ENCODE measurements around the gene TMEFF2.

TMEFF2 gene

GRCh38 chr2:191991442-191991841, 203.3 kb downstream of the TMEFF2 start:
- Mint-ChIP-seq H3K27ac (no peak overlapping the region), H3K9me3 (no peaks in the 10 kb centered on the region), H3K4me3 (no peak overlapping the region), H3K4me1 (no peaks in the 10 kb centered on the region), H3K27me3 (peaks cover 3% of the 10 kb centered on the region), H3K36me3 (no peaks in the 10 kb centered on the region)
- ATAC-seq (ENCODE audit: low read depth) (no peak), DNase-seq (ENCODE audit: low spot score in 2 of 2) (no peak)

GRCh38 chr2:191985740-191986139, 209.0 kb downstream of the TMEFF2 start:
- Mint-ChIP-seq H3K36me3 (no peaks in the 10 kb centered on the region), H3K27me3 (no peaks in the 10 kb centered on the region), H3K27ac (no peak overlapping the region), H3K4me1 (no peaks in the 10 kb centered on the region), H3K4me3 (no peak overlapping the region), H3K9me3 (no peaks in the 10 kb centered on the region)
- no peak for DNase-seq (ENCODE audit: low spot score in 2 of 2)
- ATAC-seq (ENCODE audit: low read depth), result no peak

- no peak for DNase-seq (ENCODE audit: low spot score in 2 of 2)
Measured at GRCh38 chr2:191983591-191983990, 211.1 kb downstream of the TMEFF2 start.

GRCh38 chr2:191983186-191983585, 211.5 kb downstream of the TMEFF2 start:
- H3K27me3 Mint-ChIP-seq, result peaks cover 2% of the 10 kb centered on the region
- no peaks in the 10 kb centered on the region for H3K9me3 Mint-ChIP-seq
- DNase-seq (ENCODE audit: low spot score in 2 of 2), result no peak
- no peak for ATAC-seq (ENCODE audit: low read depth)
- H3K4me1 Mint-ChIP-seq, result no peaks in the 10 kb centered on the region
- H3K4me3 Mint-ChIP-seq, result no peak overlapping the region
- H3K36me3 Mint-ChIP-seq, result no peaks in the 10 kb centered on the region
- H3K27ac Mint-ChIP-seq, result no peak overlapping the region

More at GRCh38 chr2:191983591-191983990, 211.1 kb downstream of the TMEFF2 start:
- Mint-ChIP-seq H3K4me3 (no peak overlapping the region), H3K36me3 (no peaks in the 10 kb centered on the region), H3K9me3 (no peaks in the 10 kb centered on the region), H3K4me1 (no peaks in the 10 kb centered on the region), H3K27me3 (no peaks in the 10 kb centered on the region), H3K27ac (no peak overlapping the region)
- no peak for ATAC-seq (ENCODE audit: low read depth)

- H3K36me3 Mint-ChIP-seq, result no peaks in the 10 kb centered on the region
- no peaks in the 10 kb centered on the region for H3K4me1 Mint-ChIP-seq
- ATAC-seq (ENCODE audit: low read depth), result no peak
- no peak for DNase-seq (ENCODE audit: low spot score in 2 of 2)
- peaks cover 2% of the 10 kb centered on the region for H3K27me3 Mint-ChIP-seq
- H3K4me3 Mint-ChIP-seq, result no peak overlapping the region
- H3K9me3 Mint-ChIP-seq, result no peaks in the 10 kb centered on the region
- H3K27ac Mint-ChIP-seq, result no peak overlapping the region
Measured at GRCh38 chr2:191981706-191982105, 213.0 kb downstream of the TMEFF2 start.

GRCh38 chr2:191980483-191980882, 214.2 kb downstream of the TMEFF2 start:
- H3K36me3 Mint-ChIP-seq, result no peaks in the 10 kb centered on the region
- H3K4me3 Mint-ChIP-seq, result no peak overlapping the region
- ATAC-seq (ENCODE audit: low read depth), result no peak
- DNase-seq (ENCODE audit: low spot score in 2 of 2), result no peak
- peaks cover 2% of the 10 kb centered on the region for H3K27me3 Mint-ChIP-seq
- no peak overlapping the region for H3K27ac Mint-ChIP-seq
- no peaks in the 10 kb centered on the region for H3K4me1 Mint-ChIP-seq
- no peaks in the 10 kb centered on the region for H3K9me3 Mint-ChIP-seq

GRCh38 chr2:191979221-191979730, 215.5 kb downstream of the TMEFF2 start:
- H3K4me3 Mint-ChIP-seq, result no peak overlapping the region
- DNase-seq (ENCODE audit: low spot score in 2 of 2), result no peak
- peaks cover 2% of the 10 kb centered on the region for H3K27me3 Mint-ChIP-seq
- H3K36me3 Mint-ChIP-seq, result no peaks in the 10 kb centered on the region
- no peaks in the 10 kb centered on the region for H3K4me1 Mint-ChIP-seq
- no peaks in the 10 kb centered on the region for H3K9me3 Mint-ChIP-seq
- H3K27ac Mint-ChIP-seq, result no peak overlapping the region
- ATAC-seq (ENCODE audit: low read depth), result no peak

- no peaks in the 10 kb centered on the region for H3K4me1 Mint-ChIP-seq
- no peak overlapping the region for H3K4me3 Mint-ChIP-seq
- H3K27ac Mint-ChIP-seq, result no peak overlapping the region
- H3K9me3 Mint-ChIP-seq, result no peaks in the 10 kb centered on the region
- DNase-seq (ENCODE audit: low spot score in 2 of 2), result no peak
- peaks cover 2% of the 10 kb centered on the region for H3K27me3 Mint-ChIP-seq
- no peak for ATAC-seq (ENCODE audit: low read depth)
- no peaks in the 10 kb centered on the region for H3K36me3 Mint-ChIP-seq
Measured at GRCh38 chr2:191977754-191978153, 217.0 kb downstream of the TMEFF2 start.

- Mint-ChIP-seq H3K27ac (no peak overlapping the region), H3K9me3 (no peaks in the 10 kb centered on the region), H3K4me1 (no peaks in the 10 kb centered on the region), H3K27me3 (peaks cover 7% of the 10 kb centered on the region), H3K36me3 (no peaks in the 10 kb centered on the region), H3K4me3 (no peak overlapping the region)
- no peak for ATAC-seq (ENCODE audit: low read depth)
- no peak for DNase-seq (ENCODE audit: low spot score in 2 of 2)
Measured at GRCh38 chr2:191976436-191976835, 218.3 kb downstream of the TMEFF2 start.

GRCh38 chr2:191974676-191975075, 220.1 kb downstream of the TMEFF2 start:
- H3K4me3 Mint-ChIP-seq, result no peak overlapping the region
- ATAC-seq (ENCODE audit: low read depth) (no peak), DNase-seq (ENCODE audit: low spot score in 2 of 2) (no peak)
- H3K27ac Mint-ChIP-seq, result no peak overlapping the region
- no peaks in the 10 kb centered on the region for H3K36me3 Mint-ChIP-seq
- H3K9me3 Mint-ChIP-seq, result no peaks in the 10 kb centered on the region
- H3K27me3 Mint-ChIP-seq, result peaks cover 7% of the 10 kb centered on the region
- no peaks in the 10 kb centered on the region for H3K4me1 Mint-ChIP-seq

GRCh38 chr2:191970867-191971266, 223.9 kb downstream of the TMEFF2 start:
- no peak overlapping the region for H3K27ac Mint-ChIP-seq
- no peak for ATAC-seq (ENCODE audit: low read depth)
- H3K27me3 Mint-ChIP-seq, result peaks cover 7% of the 10 kb centered on the region
- H3K9me3 Mint-ChIP-seq, result no peaks in the 10 kb centered on the region
- no peak for DNase-seq (ENCODE audit: low spot score in 2 of 2)
- no peaks in the 10 kb centered on the region for H3K4me1 Mint-ChIP-seq
- H3K36me3 Mint-ChIP-seq, result no peaks in the 10 kb centered on the region
- no peak overlapping the region for H3K4me3 Mint-ChIP-seq

GRCh38 chr2:191968120-191968519, 226.6 kb downstream of the TMEFF2 start:
- Mint-ChIP-seq H3K4me3 (no peak overlapping the region), H3K9me3 (no peaks in the 10 kb centered on the region), H3K27me3 (peaks cover 13% of the 10 kb centered on the region), H3K36me3 (no peaks in the 10 kb centered on the region), H3K4me1 (no peaks in the 10 kb centered on the region), H3K27ac (no peak overlapping the region)
- DNase-seq (ENCODE audit: low spot score in 2 of 2) (no peak), ATAC-seq (ENCODE audit: low read depth) (no peak)

GRCh38 chr2:191965733-191966132, 229.0 kb downstream of the TMEFF2 start:
- no peak for ATAC-seq (ENCODE audit: low read depth)
- H3K9me3 Mint-ChIP-seq, result no peaks in the 10 kb centered on the region
- no peak overlapping the region for H3K4me3 Mint-ChIP-seq
- H3K36me3 Mint-ChIP-seq, result no peaks in the 10 kb centered on the region
- no peak for DNase-seq (ENCODE audit: low spot score in 2 of 2)
- no peaks in the 10 kb centered on the region for H3K4me1 Mint-ChIP-seq
- peaks cover 7% of the 10 kb centered on the region for H3K27me3 Mint-ChIP-seq
- no peak overlapping the region for H3K27ac Mint-ChIP-seq

GRCh38 chr2:191961556-191961955, 233.2 kb downstream of the TMEFF2 start:
- Mint-ChIP-seq H3K27me3 (peaks cover 7% of the 10 kb centered on the region), H3K4me1 (no peaks in the 10 kb centered on the region), H3K9me3 (no peaks in the 10 kb centered on the region), H3K4me3 (no peak overlapping the region), H3K27ac (no peak overlapping the region), H3K36me3 (no peaks in the 10 kb centered on the region)
- no peak for DNase-seq (ENCODE audit: low spot score in 2 of 2)
- ATAC-seq (ENCODE audit: low read depth), result no peak

GRCh38 chr2:191959209-191959608, 235.5 kb downstream of the TMEFF2 start:
- H3K4me1 Mint-ChIP-seq, result no peaks in the 10 kb centered on the region
- no peaks in the 10 kb centered on the region for H3K36me3 Mint-ChIP-seq
- H3K9me3 Mint-ChIP-seq, result no peaks in the 10 kb centered on the region
- H3K27ac Mint-ChIP-seq, result no peak overlapping the region
- no peak for DNase-seq (ENCODE audit: low spot score in 2 of 2)
- ATAC-seq (ENCODE audit: low read depth), result no peak
- no peak overlapping the region for H3K4me3 Mint-ChIP-seq
- peaks cover 2% of the 10 kb centered on the region for H3K27me3 Mint-ChIP-seq

Data from memory B cell (primary cell).